Rectal smooth muscle tissue (tissue), 1 donor: ENCODE data around the gene ULK1.

Experiments used
- H3K27ac ChIP-seq: one replicate; pipeline ENCODE4 v1.7.0; 2013; ENCODE audit warnings: low read depth, low read length, inconsistent platforms
- H3K27me3 ChIP-seq: one replicate; pipeline ENCODE4 v1.7.0; 2013; ENCODE audit warnings: low read length; ENCODE audit not compliant: control insufficient read depth, insufficient read depth
- H3K36me3 ChIP-seq: one replicate; pipeline ENCODE4 v1.7.0; 2013; ENCODE audit warnings: low read length; ENCODE audit not compliant: control insufficient read depth, insufficient read depth
- H3K4me1 ChIP-seq: one replicate; pipeline ENCODE4 v1.7.0; 2013; ENCODE audit warnings: low read length; ENCODE audit not compliant: control insufficient read depth, insufficient read depth
- H3K4me3 ChIP-seq: one replicate; pipeline ENCODE4 v1.7.0; 2013; ENCODE audit warnings: low read length
- H3K9ac ChIP-seq: one replicate; pipeline ENCODE4 v1.7.0; 2013; ENCODE audit warnings: low read length

ULK1 gene

GRCh38 chr12:131917711-131918306, 23.4 kb downstream of the ULK1 start:
- Histone ChIP-seq H3K4me1 (peaks cover 3% of the 10 kb centered on the region), H3K9ac (no peak overlapping the region), H3K27me3 (no peaks in the 10 kb centered on the region), H3K27ac (no peak overlapping the region), H3K4me3 (no peak overlapping the region), H3K36me3 (peaks cover 32% of the 10 kb centered on the region)

GRCh38 chr12:131918311-131919050, 24.1 kb downstream of the ULK1 start:
- H3K27ac ChIP-seq: no peak overlapping the region
- H3K36me3 ChIP-seq: peaks cover 32% of the 10 kb centered on the region
- no peak overlapping the region for H3K9ac ChIP-seq
- no peaks in the 10 kb centered on the region for H3K27me3 ChIP-seq
- no peaks in the 10 kb centered on the region for H3K4me1 ChIP-seq
- H3K4me3 ChIP-seq: no peak overlapping the region

- Histone ChIP-seq H3K27me3 (no peaks in the 10 kb centered on the region), H3K4me1 (no peaks in the 10 kb centered on the region), H3K27ac (no peak overlapping the region), H3K36me3 (peaks cover 32% of the 10 kb centered on the region), H3K9ac (no peak overlapping the region), H3K4me3 (no peak overlapping the region)
Observed at GRCh38 chr12:131919051-131919347, 24.6 kb downstream of the ULK1 start.

GRCh38 chr12:131919366-131920156, 25.1 kb downstream of the ULK1 start:
- Histone ChIP-seq H3K27me3 (no peaks in the 10 kb centered on the region), H3K4me1 (no peaks in the 10 kb centered on the region), H3K9ac (no peak overlapping the region), H3K36me3 (peaks cover 27% of the 10 kb centered on the region), H3K27ac (no peak overlapping the region), H3K4me3 (no peak overlapping the region)

- Histone ChIP-seq H3K9ac (no peak overlapping the region), H3K4me3 (no peak overlapping the region), H3K27me3 (no peaks in the 10 kb centered on the region), H3K27ac (no peak overlapping the region), H3K36me3 (peaks cover 22% of the 10 kb centered on the region), H3K4me1 (no peaks in the 10 kb centered on the region)
Observed at GRCh38 chr12:131920157-131920508, 25.7 kb downstream of the ULK1 start.

- no peak overlapping the region for H3K27ac ChIP-seq
- no peaks in the 10 kb centered on the region for H3K27me3 ChIP-seq
- H3K4me1 ChIP-seq: no peaks in the 10 kb centered on the region
- peaks cover 11% of the 10 kb centered on the region for H3K36me3 ChIP-seq
- H3K4me3 ChIP-seq: no peak overlapping the region
- H3K9ac ChIP-seq: no peak overlapping the region
Observed at GRCh38 chr12:131920902-131921840, 26.7 kb downstream of the ULK1 start.

- Histone ChIP-seq H3K9ac (no peak overlapping the region), H3K27ac (no peak overlapping the region), H3K36me3 (peaks cover 8% of the 10 kb centered on the region), H3K27me3 (no peaks in the 10 kb centered on the region), H3K4me3 (no peak overlapping the region), H3K4me1 (no peaks in the 10 kb centered on the region)
Observed at GRCh38 chr12:131921866-131922769, 27.7 kb downstream of the ULK1 start.

GRCh38 chr12:131922772-131923171, 28.4 kb downstream of the ULK1 start:
- peaks cover 6% of the 10 kb centered on the region for H3K36me3 ChIP-seq
- H3K27me3 ChIP-seq: no peaks in the 10 kb centered on the region
- no peak overlapping the region for H3K9ac ChIP-seq
- H3K4me3 ChIP-seq: no peak overlapping the region
- H3K4me1 ChIP-seq: no peaks in the 10 kb centered on the region
- H3K27ac ChIP-seq: no peak overlapping the region

- H3K27ac ChIP-seq: no peak overlapping the region
Observed at GRCh38 chr12:131923260-131923659, 28.8 kb downstream of the ULK1 start.

GRCh38 chr12:131927110-131928079, 33.0 kb downstream of the ULK1 start:
- Histone ChIP-seq H3K36me3 (peaks cover 4% of the 10 kb centered on the region), H3K9ac (no peak overlapping the region), H3K27ac (no peak overlapping the region), H3K27me3 (no peaks in the 10 kb centered on the region), H3K4me1 (no peaks in the 10 kb centered on the region), H3K4me3 (no peak overlapping the region)

More at GRCh38 chr12:131923260-131923659, 28.8 kb downstream of the ULK1 start:
- no peak overlapping the region for H3K9ac ChIP-seq
- H3K4me3 ChIP-seq: no peak overlapping the region
- H3K36me3 ChIP-seq: peaks cover 6% of the 10 kb centered on the region
- H3K27me3 ChIP-seq: no peaks in the 10 kb centered on the region
- no peaks in the 10 kb centered on the region for H3K4me1 ChIP-seq
